Liver (tissue), 9 donors: ENCODE data around the gene YIPF4. TPM values are rescaled to one million over a fixed set of nuclear protein-coding genes. Genes with fewer than 3 reads are reported as not detected.

Source experiments
- DNase-seq: peaks from one replicate; pipeline ENCODE4 v3.0.0-alpha.2; 2017; ENCODE audit warnings: low spot score
- H3K27ac ChIP-seq, 2 donors: one replicate each; pipeline ENCODE4 v1.7.0; 2013; ENCODE audit warnings: inconsistent platforms in 2 of 2, low read length in 2 of 2, control low read depth in 1 of 2, low read depth in 1 of 2, mild to moderate bottlenecking in 1 of 2
- H3K27me3 ChIP-seq, 4 donors: one replicate each; pipeline versions ENCODE4 v1.6.1 to v1.7.0; 2013; ENCODE audit warnings: low read length in 3 of 4, inconsistent platforms in 1 of 4, mild to moderate bottlenecking in 1 of 4, moderate library complexity in 1 of 4; ENCODE audit not compliant: control insufficient read depth in 4 of 4, insufficient read depth in 4 of 4
- H3K36me3 ChIP-seq, 4 donors: one replicate each; pipeline versions ENCODE4 v1.6.1 to v1.7.0; 2013; ENCODE audit warnings: low read length in 3 of 4, mild to moderate bottlenecking in 3 of 4, low read depth in 1 of 4, moderate library complexity in 1 of 4; ENCODE audit not compliant: control insufficient read depth in 4 of 4, insufficient read depth in 3 of 4
- H3K4me1 ChIP-seq, 4 donors: one replicate each; pipeline versions ENCODE4 v1.6.1 to v1.7.0; 2013; ENCODE audit warnings: low read length in 3 of 4, mild to moderate bottlenecking in 3 of 4, moderate library complexity in 1 of 4; ENCODE audit not compliant: control insufficient read depth in 4 of 4, insufficient read depth in 4 of 4
- H3K4me3 ChIP-seq, 3 donors: one replicate each; pipeline versions ENCODE4 v1.6.1 to v1.7.0; 2013; ENCODE audit warnings: low read length in 3 of 3, control low read depth in 1 of 3, low read depth in 1 of 3, mild to moderate bottlenecking in 1 of 3
- H3K9ac ChIP-seq, 2 donors: one replicate each; pipeline ENCODE4 v1.7.0; 2013; ENCODE audit warnings: low read length in 2 of 2, mild to moderate bottlenecking in 2 of 2, moderate library complexity in 2 of 2, control low read depth in 1 of 2, low read depth in 1 of 2
- H3K9me3 ChIP-seq, 4 donors: one replicate each; pipeline versions ENCODE4 v1.6.1 to v1.7.0; 2013; ENCODE audit warnings: low read length in 3 of 4; ENCODE audit not compliant: control insufficient read depth in 4 of 4
- ATF3 ChIP-seq: IDR thresholded peaks from 2 replicates; pipeline ENCODE4 v1.6.1; 2016; ENCODE audit warnings: antibody characterized with exemption
- CTCF ChIP-seq: fragments of 150-350 bp; IDR thresholded peaks from 2 replicates; pipeline ENCODE4 v1.5.1; 2017; ENCODE audit warnings: improper control_type of control experiment, low read depth, low read length; ENCODE audit not compliant: missing input control
- EGR1 ChIP-seq, 2 donors: IDR thresholded peaks; 2 replicates each; pipeline ENCODE4 v1.6.1; 2016 to 2018; ENCODE audit warnings: antibody characterized with exemption in 2 of 2, low read depth in 2 of 2
- FOXA1 ChIP-seq: IDR thresholded peaks from 2 replicates; pipeline ENCODE4 v1.6.1; 2016; ENCODE audit warnings: antibody characterized with exemption
- FOXA2 ChIP-seq: IDR thresholded peaks from 2 replicates; pipeline ENCODE4 v1.6.1; 2016; ENCODE audit warnings: antibody characterized with exemption
- GABPA ChIP-seq, 2 donors: IDR thresholded peaks in 1 of 2; conservative IDR thresholded peaks in 1 of 2; 2 replicates each; pipeline ENCODE4 v1.6.1; 2016; ENCODE audit warnings: antibody characterized with exemption in 2 of 2, mild to moderate bottlenecking in 1 of 2, moderate library complexity in 1 of 2
- HNF4A ChIP-seq, 2 donors: conservative IDR thresholded peaks; 2 replicates each; pipeline ENCODE4 v1.6.1; 2016; ENCODE audit warnings: antibody characterized with exemption in 2 of 2, mild to moderate bottlenecking in 2 of 2
- HNF4G ChIP-seq: IDR thresholded peaks from 2 replicates; pipeline ENCODE4 v1.6.1; 2016; ENCODE audit warnings: antibody characterized with exemption
- JUND ChIP-seq, 2 donors: IDR thresholded peaks; 2 replicates each; pipeline ENCODE4 v1.6.1; 2016; ENCODE audit warnings: antibody characterized with exemption in 2 of 2
- MAX ChIP-seq: IDR thresholded peaks from 2 replicates; pipeline ENCODE4 v1.6.1; 2016; ENCODE audit warnings: antibody characterized with exemption
- NR2F2 ChIP-seq: IDR thresholded peaks from 2 replicates; pipeline ENCODE4 v1.6.1; 2016; ENCODE audit warnings: antibody characterized with exemption
- RAD21 ChIP-seq, 2 donors: IDR thresholded peaks; 2 replicates each; pipeline ENCODE4 v1.6.1; 2016; ENCODE audit warnings: antibody characterized with exemption in 2 of 2, mild to moderate bottlenecking in 2 of 2
- REST ChIP-seq: IDR thresholded peaks from 2 replicates; pipeline ENCODE4 v1.6.1; 2016; ENCODE audit warnings: antibody characterized with exemption, mild to moderate bottlenecking
- RXRA ChIP-seq, 2 donors: IDR thresholded peaks; 2 replicates each; pipeline ENCODE4 v1.6.1; 2017 to 2018; ENCODE audit warnings: antibody characterized with exemption in 2 of 2, mild to moderate bottlenecking in 1 of 2
- SP1 ChIP-seq: IDR thresholded peaks from 2 replicates; pipeline ENCODE4 v1.6.1; 2018; ENCODE audit warnings: antibody characterized with exemption, mild to moderate bottlenecking
- TAF1 ChIP-seq: conservative IDR thresholded peaks from 2 replicates; pipeline ENCODE4 v1.6.1; 2016; ENCODE audit warnings: antibody characterized with exemption, mild to moderate bottlenecking
- YY1 ChIP-seq: IDR thresholded peaks from 2 replicates; pipeline ENCODE4 v1.6.1; 2016; ENCODE audit warnings: antibody characterized with exemption, mild to moderate bottlenecking
- ZBTB33 ChIP-seq: IDR thresholded peaks from 2 replicates; pipeline ENCODE4 v1.6.1; 2016; ENCODE audit warnings: antibody characterized with exemption
- WGBS: extraction: QIAGEN DNeasy Blood & Tissue Kit; methylation state at CpG from one replicate; pipeline ENCODE4 v1.1.7; 2013; 5-methylcytosine and 5-hydroxymethylcytosine counted together
- polyA plus RNA-seq, 2 donors: library from polyadenylated mRNA; stranded (reverse) in 1 of 2; unstranded in 1 of 2; fragments of 200-250 nt in 1 of 2; fragments of >200 nt in 1 of 2; fragmentation: Nextera tagmentation in 1 of 2; extraction: Ambion mirVana in 1 of 2; gene quantifications; one replicate each; pipeline versions ENCODE4 v1.2.1 to v1.2.3, GENCODE V29; 2013 to 2015
- total RNA-seq, 2 donors: library from RNA; depleted of rRNA; stranded (reverse); fragments of >200 nt; gene quantifications; one replicate each; pipeline ENCODE4 v1.2.3, GENCODE V29; 2014
- donor health status: healthy.
- donor health status: healthy.
- donor health status: healthy.
- donor health status: healthy.
- donor health status: healthy.

YIPF4 gene
- total and polyA plus RNA-seq, 4 donors = 11.6 to 38.4 (median 14.4) TPM

- WGBS = 75% methylated on average over 2 of the region's 2 CpGs
- TF ChIP-seq SP1 = no peak
- no peak for TF ChIP-seq ZBTB33
- TF ChIP-seq YY1 = no peak
- TF ChIP-seq REST = no peak
- no peak for TF ChIP-seq JUND (IDR thresholded peaks at IDR 0.05)
- no peak for TF ChIP-seq CTCF
- TF ChIP-seq FOXA2 = no peak
- no peak for TF ChIP-seq HNF4A (conservative IDR thresholded peaks at IDR 0.05)
- TF ChIP-seq HNF4G = no peak
- no peak for TF ChIP-seq TAF1
- TF ChIP-seq EGR1 (IDR thresholded peaks at IDR 0.05; ENCODE audit: low read depth in 2 of 2) = no peak
- no peak for TF ChIP-seq RAD21 (IDR thresholded peaks at IDR 0.05)
- TF ChIP-seq RXRA (IDR thresholded peaks at IDR 0.05) = no peak
- no peak for TF ChIP-seq MAX
- no peak for TF ChIP-seq ATF3
- TF ChIP-seq GABPA (IDR thresholded peaks at IDR 0.05 in 1 of 2, conservative IDR thresholded peaks at IDR 0.05 in 1 of 2) = no peak
- TF ChIP-seq FOXA1 = no peak
- no peak for TF ChIP-seq NR2F2
- peaks cover 7 to 20% (median 12%) of the 10 kb centered on the region in 4 donors for H3K4me1 ChIP-seq
- no peaks in the 10 kb centered on the region for H3K36me3 ChIP-seq
- no peaks in the 10 kb centered on the region for H3K27me3 ChIP-seq
- no peak overlapping the region for H3K4me3 ChIP-seq
- H3K27ac ChIP-seq = peak overlapping the region in 1 of 2 donors; percentile 10
- H3K9ac ChIP-seq = no peak overlapping the region
- no peak for DNase-seq
- no peaks in the 10 kb centered on the region for H3K9me3 ChIP-seq
Observed at GRCh38 chr2:32330136-32330535, 52.4 kb downstream of the YIPF4 start.
